HCT116 (cell line): Measurements from ENCODE around the gene DRGX.

Experiments used
- CBX3 ChIP-seq: IDR thresholded peaks from 2 replicates; pipeline ENCODE4 v1.6.1; 2012; ENCODE audit warnings: low read depth
- EZH2 ChIP-seq: fragments of 200-600 bp; sonication (generic); IDR thresholded peaks from 2 replicates; pipeline ENCODE4 v1.6.1; 2017; ENCODE audit warnings: antibody characterized with exemption, mixed run types
- EZH2phosphoT487 ChIP-seq: fragments of 200-600 bp; IDR thresholded peaks from 2 replicates; pipeline ENCODE4 v1.6.1; 2018; ENCODE audit warnings: antibody characterized with exemption, borderline replicate concordance
- JUND ChIP-seq: IDR thresholded peaks from 2 replicates; pipeline ENCODE4 v1.6.1; 2012
- POLR2A ChIP-seq: IDR thresholded peaks from 2 replicates; pipeline ENCODE4 v1.7.0; 2011; ENCODE audit warnings: borderline replicate concordance; ENCODE audit not compliant: insufficient read depth, insufficient read length; ENCODE audit errors: extremely low read depth
- RAD21 ChIP-seq: IDR thresholded peaks from 2 replicates; pipeline ENCODE4 v1.6.1; 2012; ENCODE audit warnings: low read depth, mild to moderate bottlenecking
- TF ChIP-seq, protein P1 (sequence below), 3 experiments: fragments of 200-600 bp in 1 of 3; sonication (generic) in 1 of 3; IDR thresholded peaks in 2 of 3; conservative IDR thresholded peaks in 1 of 3; 2 replicates each; pipeline ENCODE4 v1.5.1; 2012 to 2017; ENCODE audit warnings: low read depth in 2 of 3, low read length in 2 of 3, antibody characterized with exemption in 1 of 3, borderline replicate concordance in 1 of 3, control low read depth in 1 of 3, mild to moderate bottlenecking in 1 of 3, mixed read lengths in 1 of 3, mixed run types in 1 of 3, moderate library complexity in 1 of 3; ENCODE audit not compliant: insufficient read depth in 1 of 3
- TF ChIP-seq, protein P2 (sequence below): IDR thresholded peaks from 2 replicates; pipeline ENCODE4 v1.6.1; 2012

DNA sequence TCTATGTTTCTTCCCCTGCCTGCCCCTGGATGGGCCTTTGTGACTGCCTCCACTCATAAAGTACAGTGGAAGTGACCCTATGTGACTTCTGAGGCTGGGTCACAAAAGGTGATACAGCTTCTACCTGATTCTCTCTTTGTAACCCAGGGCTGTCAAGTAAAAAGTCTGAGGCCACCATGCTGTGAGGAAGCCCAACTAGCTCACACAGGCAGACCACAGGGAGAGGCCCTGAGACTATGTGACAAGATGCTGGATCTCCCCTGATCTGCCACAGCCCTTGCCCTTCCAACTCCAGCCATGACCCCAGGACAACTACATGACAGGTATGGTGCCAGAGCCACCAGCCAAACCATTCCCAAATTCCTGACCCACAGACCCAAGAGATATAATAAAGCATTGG lies 45.8 kb downstream of the DRGX start:
- TF ChIP-seq, protein P1, sequence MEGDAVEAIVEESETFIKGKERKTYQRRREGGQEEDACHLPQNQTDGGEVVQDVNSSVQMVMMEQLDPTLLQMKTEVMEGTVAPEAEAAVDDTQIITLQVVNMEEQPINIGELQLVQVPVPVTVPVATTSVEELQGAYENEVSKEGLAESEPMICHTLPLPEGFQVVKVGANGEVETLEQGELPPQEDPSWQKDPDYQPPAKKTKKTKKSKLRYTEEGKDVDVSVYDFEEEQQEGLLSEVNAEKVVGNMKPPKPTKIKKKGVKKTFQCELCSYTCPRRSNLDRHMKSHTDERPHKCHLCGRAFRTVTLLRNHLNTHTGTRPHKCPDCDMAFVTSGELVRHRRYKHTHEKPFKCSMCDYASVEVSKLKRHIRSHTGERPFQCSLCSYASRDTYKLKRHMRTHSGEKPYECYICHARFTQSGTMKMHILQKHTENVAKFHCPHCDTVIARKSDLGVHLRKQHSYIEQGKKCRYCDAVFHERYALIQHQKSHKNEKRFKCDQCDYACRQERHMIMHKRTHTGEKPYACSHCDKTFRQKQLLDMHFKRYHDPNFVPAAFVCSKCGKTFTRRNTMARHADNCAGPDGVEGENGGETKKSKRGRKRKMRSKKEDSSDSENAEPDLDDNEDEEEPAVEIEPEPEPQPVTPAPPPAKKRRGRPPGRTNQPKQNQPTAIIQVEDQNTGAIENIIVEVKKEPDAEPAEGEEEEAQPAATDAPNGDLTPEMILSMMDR (IDR thresholded peaks at IDR 0.05 in 2 of 3, conservative IDR thresholded peaks at IDR 0.05 in 1 of 3; ENCODE audit: borderline replicate concordance in 1 of 3, insufficient read depth in 1 of 3, low read depth in 2 of 3, low read length in 2 of 3), result no peak
- TF ChIP-seq, protein P2, sequence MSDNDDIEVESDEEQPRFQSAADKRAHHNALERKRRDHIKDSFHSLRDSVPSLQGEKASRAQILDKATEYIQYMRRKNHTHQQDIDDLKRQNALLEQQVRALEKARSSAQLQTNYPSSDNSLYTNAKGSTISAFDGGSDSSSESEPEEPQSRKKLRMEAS, result no peak
- TF ChIP-seq RAD21 (no peak), EZH2 (no peak), POLR2A (no peak), CBX3 (no peak), EZH2phosphoT487 (no peak), JUND (no peak)
